Prostate gland (tissue), 2 donors: ENCODE results near the gene AP1S3. TPM values are rescaled to one million over a fixed set of nuclear protein-coding genes. Genes with fewer than 3 reads are reported as not detected.
"Not testable (repeated sequence)": the region's sequence is repeated elsewhere in the genome, so short reads cannot be mapped to it uniquely, and the experiment has no call there.

ENCODE experiments used
- DNase-seq: peaks from one replicate; pipeline ENCODE4 v3.0.0-alpha.2; 2019; ENCODE audit warnings: low spot score
- H3K27ac ChIP-seq, 2 donors: fragments of 200-600 bp; sonication (generic); 2 replicates each; pipeline ENCODE4 v1.5.1; 2017 to 2019
- H3K27me3 ChIP-seq: fragments of 200-600 bp; sonication (generic); replicated peaks from 2 replicates; pipeline ENCODE4 v1.5.1; 2019; ENCODE audit not compliant: insufficient read depth
- H3K36me3 ChIP-seq, 2 donors: fragments of 200-600 bp; sonication (generic); 1 replicate in 1 of 2; 2 replicates in 1 of 2; pipeline versions ENCODE4 v1.5.1 to v1.8.1; 2017 to 2019
- H3K4me1 ChIP-seq: fragments of 200-600 bp; sonication (generic); replicated peaks from 2 replicates; pipeline ENCODE4 v1.5.1; 2019
- H3K4me3 ChIP-seq, 2 donors: fragments of 200-600 bp; sonication (generic); 2 replicates each; pipeline ENCODE4 v1.5.1; 2017 to 2019
- H3K9me3 ChIP-seq: fragments of 200-600 bp; sonication (generic); 2 replicates; pipeline ENCODE4 v1.5.1; 2017
- CTCF ChIP-seq, 4 experiments: fragments of 200-600 bp in 2 of 4; fragments of 450-650 bp in 2 of 4; sonication (generic) in 2 of 4; IDR thresholded peaks; 1 replicate in 3 of 4; 2 replicates in 1 of 4; pipeline ENCODE4 v1.5.1; 2016 to 2019; ENCODE audit warnings: antibody characterized with exemption in 4 of 4, mild to moderate bottlenecking in 2 of 4, moderate library complexity in 2 of 4
- POLR2A ChIP-seq: fragments of 450-650 bp; IDR thresholded peaks from one replicate; pipeline ENCODE4 v1.6.1; 2016; ENCODE audit warnings: antibody characterized with exemption, mild to moderate bottlenecking
- POLR2AphosphoS5 ChIP-seq: sonication (generic); formaldehyde crosslinking; IDR thresholded peaks from one replicate; pipeline ENCODE4 v1.6.1; 2017; ENCODE audit warnings: antibody characterized with exemption
- WGBS: methylation state at CpG from one replicate; pipeline ENCODE4 v1.1.5; 2018; 5-methylcytosine and 5-hydroxymethylcytosine counted together
- intact Hi-C: fragments of 100-400 bp; cut with DNase I; formaldehyde crosslinking; loops from one replicate; pipeline ENCODE4 v1.14.2; 2022
- total RNA-seq, 2 donors: library from RNA; depleted of rRNA; stranded (reverse); fragments of >200 nt; gene quantifications; one replicate each; pipeline ENCODE4 v1.1.0, GENCODE V29; 2016

Gene AP1S3
- total RNA-seq, 2 donors from 2014 or later = 2.7 to 7.7 TPM

DNA sequence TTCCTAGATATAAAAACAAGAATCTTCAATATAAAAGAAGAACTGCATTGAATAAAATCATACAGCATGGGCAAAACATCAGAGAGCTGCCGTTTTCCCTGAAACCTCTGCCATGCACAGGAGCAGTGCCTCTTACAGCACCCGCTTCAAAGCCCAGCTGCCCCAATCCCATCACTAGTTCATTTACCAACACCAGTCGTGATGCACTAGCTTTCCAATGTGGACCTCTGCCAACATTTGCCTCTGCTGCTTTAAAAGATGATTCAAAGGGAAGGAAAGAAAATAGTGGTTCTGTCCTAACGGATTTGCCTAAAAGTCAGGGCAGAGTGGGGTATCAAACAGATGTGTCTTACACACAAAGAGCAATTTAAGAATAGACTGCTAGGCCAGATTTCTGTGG lies 43.4 kb upstream of the AP1S3 start:
- TF ChIP-seq POLR2A (no peak), POLR2AphosphoS5 (no peak), CTCF (IDR thresholded peaks at IDR 0.05) (no peak)
- intact Hi-C loops = no loop called here
- no peak overlapping the region for H3K27ac ChIP-seq
- H3K4me1 ChIP-seq = no peaks in the 10 kb centered on the region
- H3K9me3 ChIP-seq = no peaks in the 10 kb centered on the region
- no peak for DNase-seq
- peaks cover 3 to 14% of the 10 kb centered on the region in 2 donors for H3K36me3 ChIP-seq
- H3K4me3 ChIP-seq = no peak overlapping the region
- 64% methylated on average over 4 of the region's 4 CpGs for WGBS
- no peaks in the 10 kb centered on the region for H3K27me3 ChIP-seq

- Histone ChIP-seq H3K27ac (no peak overlapping the region), H3K36me3 (peaks cover 0 to 14% of the 10 kb centered on the region in 2 donors), H3K27me3 (no peaks in the 10 kb centered on the region), H3K4me1 (no peaks in the 10 kb centered on the region), H3K9me3 (no peaks in the 10 kb centered on the region), H3K4me3 (no peak overlapping the region)
- intact Hi-C loops = no loop called here
- no peak for TF ChIP-seq POLR2A
- TF ChIP-seq POLR2AphosphoS5 = no peak
- no peak for TF ChIP-seq CTCF (IDR thresholded peaks at IDR 0.05)
- 80% methylated on average over 6 of the region's 6 CpGs for WGBS
- DNase-seq = no peak
Measured at GRCh38 chr2:223877721-223878410, 40.5 kb upstream of the AP1S3 start.

DNA sequence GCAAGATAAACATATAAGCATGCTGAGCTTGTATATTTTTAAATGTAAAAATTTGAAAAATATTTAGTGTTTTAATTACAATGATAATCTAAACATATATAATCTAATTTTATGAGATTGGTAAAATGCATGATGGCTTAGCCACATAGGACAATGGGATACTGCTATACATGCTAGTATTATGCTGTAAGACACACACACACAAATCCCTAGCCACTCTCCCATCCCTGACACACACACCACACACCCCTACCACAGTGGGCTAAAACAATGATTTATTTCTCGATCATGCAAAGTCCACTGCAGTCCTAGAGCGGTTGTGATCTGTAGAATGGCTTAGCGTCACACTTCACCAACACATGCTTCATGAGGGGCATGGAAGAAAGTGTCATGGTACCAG lies 36.3 kb upstream of the AP1S3 start:
- DNase-seq = no peak
- intact Hi-C loops = no loop called here
- no peaks in the 10 kb centered on the region for H3K27me3 ChIP-seq
- no peak overlapping the region for H3K4me3 ChIP-seq
- H3K27ac ChIP-seq = no peak overlapping the region
- WGBS = 94% methylated on average over 3 of the region's 3 CpGs
- peaks cover 0 to 6% of the 10 kb centered on the region in 2 donors for H3K36me3 ChIP-seq
- H3K9me3 ChIP-seq = no peaks in the 10 kb centered on the region
- H3K4me1 ChIP-seq = no peaks in the 10 kb centered on the region
- TF ChIP-seq CTCF (IDR thresholded peaks at IDR 0.05) = no peak
- no peak for TF ChIP-seq POLR2AphosphoS5
- no peak for TF ChIP-seq POLR2A

GRCh38 chr2:223872772-223873171 lies 35.4 kb upstream of the AP1S3 start:
- intact Hi-C loops, H3K4me3 ChIP-seq, H3K27me3 ChIP-seq, H3K9me3 ChIP-seq, H3K4me1 ChIP-seq, DNase-seq, H3K27ac ChIP-seq, H3K36me3 ChIP-seq: not testable (repeated sequence)
- WGBS = 87% methylated on average over 2 of the region's 2 CpGs

- H3K4me1 ChIP-seq, H3K27ac ChIP-seq, intact Hi-C loops, H3K4me3 ChIP-seq, DNase-seq, H3K36me3 ChIP-seq, H3K27me3 ChIP-seq, H3K9me3 ChIP-seq: not testable (repeated sequence)
- WGBS = 93% methylated on average over 12 of the region's 12 CpGs
Measured at GRCh38 chr2:223871661-223872060, 34.3 kb upstream of the AP1S3 start.

DNA sequence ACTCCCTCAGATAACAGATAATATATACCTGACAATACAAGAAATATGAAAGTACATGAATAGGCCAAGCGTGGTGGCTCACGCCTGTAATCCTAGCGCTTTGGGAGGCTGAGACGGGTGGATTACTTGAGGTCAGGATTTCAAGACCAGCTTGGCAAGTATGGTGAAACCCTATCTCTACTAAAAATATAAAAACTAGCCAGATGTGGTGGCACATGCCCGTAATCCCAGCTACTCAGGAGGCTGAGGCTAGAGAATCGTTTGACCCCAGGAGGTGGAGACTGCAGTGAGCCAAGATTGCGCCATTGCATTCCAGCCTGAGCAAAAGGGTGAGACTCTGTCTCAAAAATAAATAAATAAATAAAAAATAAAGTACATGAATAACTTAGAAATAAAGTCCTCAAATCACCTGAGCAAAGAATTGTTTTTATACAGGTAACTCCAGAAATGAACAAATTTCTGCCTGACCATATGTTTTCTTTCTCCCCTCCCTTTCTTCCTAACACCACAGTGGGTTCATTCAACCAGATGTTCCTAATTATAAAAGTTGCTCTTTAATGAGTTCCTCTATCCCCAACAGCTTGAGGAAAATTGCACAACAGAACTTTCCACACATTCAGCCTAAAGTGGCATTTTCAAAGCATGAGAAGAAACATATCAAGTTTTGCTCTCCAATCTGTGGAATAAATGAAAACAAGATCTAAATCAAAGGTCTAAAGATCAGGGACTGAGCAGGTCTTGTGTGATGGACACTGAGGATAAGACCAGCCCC lies 33.6 kb upstream of the AP1S3 start:
- no peak for DNase-seq
- TF ChIP-seq POLR2AphosphoS5 (no peak), CTCF (IDR thresholded peaks at IDR 0.05) (no peak), POLR2A (no peak)
- Histone ChIP-seq H3K4me3 (no peak overlapping the region), H3K4me1 (no peaks in the 10 kb centered on the region), H3K27ac (no peak overlapping the region), H3K36me3 (no peaks in the 10 kb centered on the region), H3K27me3 (no peaks in the 10 kb centered on the region), H3K9me3 (no peaks in the 10 kb centered on the region)
- intact Hi-C loops = no loop called here
- 84% methylated on average over 7 of the region's 7 CpGs for WGBS
